Panc1 (cell line): ENCODE data around the gene PER2.

Experiments
- REST ChIP-seq, 2 experiments: IDR thresholded peaks; 2 replicates each; pipeline ENCODE4 v1.6.1; 2011 to 2012; ENCODE audit warnings: low read depth in 2 of 2, control low read depth in 1 of 2, low read length in 1 of 2, mild to moderate bottlenecking in 1 of 2, moderate library complexity in 1 of 2; ENCODE audit not compliant: insufficient read depth in 1 of 2
- TF ChIP-seq, protein P1 (sequence below): fragments of 450-650 bp; IDR thresholded peaks from 2 replicates; pipeline ENCODE4 v1.5.1; 2017; ENCODE audit warnings: mild to moderate bottlenecking

DNA sequence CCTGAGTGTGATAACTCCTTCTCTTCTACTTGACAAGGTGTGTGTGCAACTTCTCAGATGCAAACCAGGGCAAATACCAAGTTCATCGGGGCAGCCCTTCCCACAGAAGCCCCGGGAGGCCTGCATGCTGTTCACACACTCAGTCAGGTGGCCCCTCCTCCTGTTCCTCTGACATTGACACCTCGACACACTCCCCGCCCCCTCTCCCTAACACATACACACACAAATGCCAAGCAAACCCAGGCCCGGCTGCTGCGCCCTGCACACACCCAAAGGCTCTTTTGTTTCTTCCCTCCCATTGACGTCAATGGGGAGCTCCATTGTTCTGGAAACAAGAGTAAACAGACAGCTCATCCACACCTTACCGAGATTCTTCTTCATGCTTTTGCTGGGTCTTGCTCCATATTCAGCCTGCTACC lies 1.7 kb upstream of the PER2 start:
- TF ChIP-seq, protein P1, sequence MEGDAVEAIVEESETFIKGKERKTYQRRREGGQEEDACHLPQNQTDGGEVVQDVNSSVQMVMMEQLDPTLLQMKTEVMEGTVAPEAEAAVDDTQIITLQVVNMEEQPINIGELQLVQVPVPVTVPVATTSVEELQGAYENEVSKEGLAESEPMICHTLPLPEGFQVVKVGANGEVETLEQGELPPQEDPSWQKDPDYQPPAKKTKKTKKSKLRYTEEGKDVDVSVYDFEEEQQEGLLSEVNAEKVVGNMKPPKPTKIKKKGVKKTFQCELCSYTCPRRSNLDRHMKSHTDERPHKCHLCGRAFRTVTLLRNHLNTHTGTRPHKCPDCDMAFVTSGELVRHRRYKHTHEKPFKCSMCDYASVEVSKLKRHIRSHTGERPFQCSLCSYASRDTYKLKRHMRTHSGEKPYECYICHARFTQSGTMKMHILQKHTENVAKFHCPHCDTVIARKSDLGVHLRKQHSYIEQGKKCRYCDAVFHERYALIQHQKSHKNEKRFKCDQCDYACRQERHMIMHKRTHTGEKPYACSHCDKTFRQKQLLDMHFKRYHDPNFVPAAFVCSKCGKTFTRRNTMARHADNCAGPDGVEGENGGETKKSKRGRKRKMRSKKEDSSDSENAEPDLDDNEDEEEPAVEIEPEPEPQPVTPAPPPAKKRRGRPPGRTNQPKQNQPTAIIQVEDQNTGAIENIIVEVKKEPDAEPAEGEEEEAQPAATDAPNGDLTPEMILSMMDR, result no peak
- no peak for TF ChIP-seq REST (IDR thresholded peaks at IDR 0.05; ENCODE audit: insufficient read depth in 1 of 2, low read depth in 2 of 2, low read length in 1 of 2)
